ENCODE data around the gene GPATCH2L.

GPATCH2L gene

GRCh38 chr14:76125511-76125910 lies 26.2 kb upstream of the GPATCH2L start:
- Histone ChIP-seq H3K27ac (ENCODE audit: extremely low read depth, low read depth, low read length) (no peak overlapping the region), H3K4me1 (ENCODE audit: control insufficient read depth, insufficient read depth, low read length) (no peaks in the 10 kb centered on the region), H3K4me3 (ENCODE audit: low read depth, low read length) (no peak overlapping the region), H3K9me3 (ENCODE audit: control insufficient read depth, insufficient read depth, low read depth, low read length) (no peaks in the 10 kb centered on the region), H3K36me3 (ENCODE audit: control insufficient read depth in 2 of 2, insufficient read depth in 1 of 2, low read length in 2 of 2) (no peaks in the 10 kb centered on the region)
- CTCF ChIA-PET, result no interaction called here
- POLR2A ChIA-PET, result no interaction called here
- TF ChIP-seq ZFP3 (tag by site-specific recombination; IDR thresholded peaks at IDR 0.05; ENCODE audit: low read depth), result no peak

GRCh38 chr14:76126076-76126475 lies 25.6 kb upstream of the GPATCH2L start:
- CTCF ChIA-PET, result no interaction called here
- POLR2A ChIA-PET, result no interaction called here
- Histone ChIP-seq H3K27ac (ENCODE audit: extremely low read depth, low read depth, low read length) (no peak overlapping the region), H3K4me1 (ENCODE audit: control insufficient read depth, insufficient read depth, low read length) (no peaks in the 10 kb centered on the region), H3K9me3 (ENCODE audit: control insufficient read depth, insufficient read depth, low read depth, low read length) (no peaks in the 10 kb centered on the region), H3K4me3 (ENCODE audit: low read depth, low read length) (no peak overlapping the region), H3K36me3 (ENCODE audit: control insufficient read depth in 2 of 2, insufficient read depth in 1 of 2, low read length in 2 of 2) (no peaks in the 10 kb centered on the region)
- TF ChIP-seq ZNF768 (tag by site-specific recombination; IDR thresholded peaks at IDR 0.05) (no peak), ZXDB (tag by site-specific recombination; IDR thresholded peaks at IDR 0.05) (no peak), PRDM10 (tag by site-specific recombination; IDR thresholded peaks at IDR 0.05) (no peak), ZNF585B (tag by site-specific recombination; IDR thresholded peaks at IDR 0.05) (no peak), INSM2 (tag by site-specific recombination; IDR thresholded peaks at IDR 0.05) (no peak), ZNF830 (tag by site-specific recombination; IDR thresholded peaks at IDR 0.05; ENCODE audit: low read depth) (no peak), ZNF514 (tag by site-specific recombination; IDR thresholded peaks at IDR 0.05) (no peak), ZFHX2 (tag by site-specific recombination; conservative IDR thresholded peaks at IDR 0.05) (no peak), ZFP37 (tag by site-specific recombination; IDR thresholded peaks at IDR 0.05) (no peak), ZNF513 (tag by site-specific recombination; IDR thresholded peaks at IDR 0.05) (no peak), ZNF416 (tag by site-specific recombination; IDR thresholded peaks at IDR 0.05) (no peak), ZNF837 (tag by site-specific recombination; IDR thresholded peaks at IDR 0.05) (no peak), ZNF341 (tag by site-specific recombination; IDR thresholded peaks at IDR 0.05; ENCODE audit: low read depth) (no peak), ZNF221 (tag by site-specific recombination; IDR thresholded peaks at IDR 0.05; ENCODE audit: borderline replicate concordance) (no peak), KLF17 (tag by site-specific recombination; IDR thresholded peaks at IDR 0.05) (no peak), ZNF549 (tag by site-specific recombination; IDR thresholded peaks at IDR 0.05) (no peak), GLIS2 (tag by site-specific recombination; IDR thresholded peaks at IDR 0.05) (no peak), ZNF114 (tag by site-specific recombination; IDR thresholded peaks at IDR 0.05) (no peak), ZNF26 (tag by site-specific recombination; IDR thresholded peaks at IDR 0.05) (no peak)
